Measurements from ENCODE around the gene TBC1D22A. TPM values are rescaled to one million over a fixed set of nuclear protein-coding genes. Genes with fewer than 3 reads are reported as not detected.

The TBC1D22A gene
- total and polyA plus RNA-seq, 9 donors = 12.5 to 25.6 (median 18.5) TPM

DNA sequence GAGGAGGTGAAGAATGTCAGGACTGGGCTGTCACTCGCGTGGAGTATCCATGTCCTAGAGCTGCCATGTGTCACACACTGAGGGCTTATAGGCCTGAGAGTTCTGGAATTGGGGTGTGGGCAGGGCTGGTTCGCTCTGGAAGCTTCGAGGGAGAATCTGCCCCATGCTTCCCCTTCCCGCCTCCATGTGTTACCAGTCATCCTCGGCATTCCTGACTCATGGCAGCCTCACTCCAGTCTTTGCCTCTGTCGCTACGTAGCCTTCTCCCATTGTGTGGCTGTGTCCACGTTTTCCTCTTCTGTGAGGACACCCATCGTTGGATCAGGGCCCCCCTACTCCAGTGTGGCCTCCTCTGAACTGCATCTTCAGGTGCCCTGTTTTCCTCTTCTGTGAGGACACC lies 301.2 kb downstream of the TBC1D22A start:
- Histone ChIP-seq H3K4me1 (ENCODE audit: insufficient read depth) (no peaks in the 10 kb centered on the region), H3K27ac (no peak overlapping the region), H3K36me3 (no peaks in the 10 kb centered on the region), H3K9me3 (no peaks in the 10 kb centered on the region), H3K4me3 (no peak overlapping the region), H3K27me3 (no peaks in the 10 kb centered on the region)
- intact Hi-C loops (cut with DNase I) = no loop called here
- TF ChIP-seq, protein P1, sequence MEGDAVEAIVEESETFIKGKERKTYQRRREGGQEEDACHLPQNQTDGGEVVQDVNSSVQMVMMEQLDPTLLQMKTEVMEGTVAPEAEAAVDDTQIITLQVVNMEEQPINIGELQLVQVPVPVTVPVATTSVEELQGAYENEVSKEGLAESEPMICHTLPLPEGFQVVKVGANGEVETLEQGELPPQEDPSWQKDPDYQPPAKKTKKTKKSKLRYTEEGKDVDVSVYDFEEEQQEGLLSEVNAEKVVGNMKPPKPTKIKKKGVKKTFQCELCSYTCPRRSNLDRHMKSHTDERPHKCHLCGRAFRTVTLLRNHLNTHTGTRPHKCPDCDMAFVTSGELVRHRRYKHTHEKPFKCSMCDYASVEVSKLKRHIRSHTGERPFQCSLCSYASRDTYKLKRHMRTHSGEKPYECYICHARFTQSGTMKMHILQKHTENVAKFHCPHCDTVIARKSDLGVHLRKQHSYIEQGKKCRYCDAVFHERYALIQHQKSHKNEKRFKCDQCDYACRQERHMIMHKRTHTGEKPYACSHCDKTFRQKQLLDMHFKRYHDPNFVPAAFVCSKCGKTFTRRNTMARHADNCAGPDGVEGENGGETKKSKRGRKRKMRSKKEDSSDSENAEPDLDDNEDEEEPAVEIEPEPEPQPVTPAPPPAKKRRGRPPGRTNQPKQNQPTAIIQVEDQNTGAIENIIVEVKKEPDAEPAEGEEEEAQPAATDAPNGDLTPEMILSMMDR (IDR thresholded peaks at IDR 0.05) = no peak
- TF ChIP-seq POLR2A (IDR thresholded peaks at IDR 0.05) = no peak
- TF ChIP-seq EP300 (IDR thresholded peaks at IDR 0.05) = no peak
- peak in 2 of 5 donors; percentile 4 to 13 for DNase-seq
- WGBS, 3 donors = 74 to 88% (median 83%) methylated on average over 9 to 10 of the region's 10 CpGs

DNA sequence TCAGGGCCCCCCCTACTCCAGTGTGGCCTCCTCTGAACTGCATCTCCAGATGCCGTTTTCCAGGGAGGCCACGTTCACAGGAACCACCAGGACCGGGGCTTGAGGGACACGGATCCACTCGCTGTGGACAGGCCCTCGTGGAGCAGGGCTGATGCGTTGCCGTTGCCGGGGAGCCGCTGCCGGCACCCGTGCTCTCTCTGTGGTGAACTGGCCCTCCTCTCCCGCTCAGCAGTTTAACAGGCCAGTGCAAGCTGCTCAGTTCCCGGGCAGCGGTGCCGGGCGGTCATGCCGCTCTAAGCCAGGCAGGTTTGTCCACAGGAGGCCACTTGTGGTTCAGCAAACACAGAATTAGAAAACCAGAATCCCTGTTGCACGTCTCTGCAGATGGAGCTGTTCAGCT lies 301.6 kb downstream of the TBC1D22A start:
- intact Hi-C loops (cut with DNase I) = no loop called here
- Histone ChIP-seq H3K4me1 (ENCODE audit: insufficient read depth) (no peaks in the 10 kb centered on the region), H3K27ac (no peak overlapping the region), H3K4me3 (no peak overlapping the region), H3K36me3 (no peaks in the 10 kb centered on the region), H3K27me3 (no peaks in the 10 kb centered on the region), H3K9me3 (no peaks in the 10 kb centered on the region)
- 85 to 89% (median 87%) methylated on average over 18 to 19 of the region's 19 CpGs for WGBS, 3 donors
- peak in 1 of 5 donors; percentile 25 for DNase-seq
- TF ChIP-seq EP300 (IDR thresholded peaks at IDR 0.05) (no peak), POLR2A (IDR thresholded peaks at IDR 0.05) (no peak)
- TF ChIP-seq, protein P1 (IDR thresholded peaks at IDR 0.05) = no peak

DNA sequence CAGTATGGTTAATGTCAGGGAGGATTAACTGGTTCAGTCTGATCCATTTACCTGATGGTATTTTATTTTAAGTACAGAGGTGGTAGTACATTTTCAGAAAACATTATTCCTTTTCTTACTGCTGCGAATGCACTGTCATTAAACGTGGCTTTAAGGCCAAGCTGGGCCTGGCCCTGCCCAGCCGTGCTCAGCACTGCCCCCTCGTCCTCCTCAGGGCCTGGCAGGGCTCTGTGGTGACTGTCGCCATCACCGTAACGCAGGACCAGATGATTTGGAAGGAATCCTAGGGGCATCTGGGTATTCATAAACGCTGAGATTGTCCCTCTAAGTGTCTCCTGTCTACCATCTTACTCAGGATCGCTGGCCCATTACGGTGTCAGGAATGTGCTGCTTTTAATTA lies 302.0 kb downstream of the TBC1D22A start:
- TF ChIP-seq POLR2A (IDR thresholded peaks at IDR 0.05) = no peak
- no peak for TF ChIP-seq EP300 (IDR thresholded peaks at IDR 0.05)
- TF ChIP-seq, protein P1 (IDR thresholded peaks at IDR 0.05) = no peak
- DNase-seq = peak in 1 of 5 donors; percentile 15
- H3K27me3 ChIP-seq = no peaks in the 10 kb centered on the region
- H3K36me3 ChIP-seq = no peaks in the 10 kb centered on the region
- no peaks in the 10 kb centered on the region for H3K9me3 ChIP-seq
- intact Hi-C loops (cut with DNase I) = no loop called here
- no peak overlapping the region for H3K27ac ChIP-seq
- 70 to 82% (median 73%) methylated on average over 10 of the region's 10 CpGs for WGBS, 3 donors
- H3K4me1 ChIP-seq (ENCODE audit: insufficient read depth) = no peaks in the 10 kb centered on the region
- no peak overlapping the region for H3K4me3 ChIP-seq

DNA sequence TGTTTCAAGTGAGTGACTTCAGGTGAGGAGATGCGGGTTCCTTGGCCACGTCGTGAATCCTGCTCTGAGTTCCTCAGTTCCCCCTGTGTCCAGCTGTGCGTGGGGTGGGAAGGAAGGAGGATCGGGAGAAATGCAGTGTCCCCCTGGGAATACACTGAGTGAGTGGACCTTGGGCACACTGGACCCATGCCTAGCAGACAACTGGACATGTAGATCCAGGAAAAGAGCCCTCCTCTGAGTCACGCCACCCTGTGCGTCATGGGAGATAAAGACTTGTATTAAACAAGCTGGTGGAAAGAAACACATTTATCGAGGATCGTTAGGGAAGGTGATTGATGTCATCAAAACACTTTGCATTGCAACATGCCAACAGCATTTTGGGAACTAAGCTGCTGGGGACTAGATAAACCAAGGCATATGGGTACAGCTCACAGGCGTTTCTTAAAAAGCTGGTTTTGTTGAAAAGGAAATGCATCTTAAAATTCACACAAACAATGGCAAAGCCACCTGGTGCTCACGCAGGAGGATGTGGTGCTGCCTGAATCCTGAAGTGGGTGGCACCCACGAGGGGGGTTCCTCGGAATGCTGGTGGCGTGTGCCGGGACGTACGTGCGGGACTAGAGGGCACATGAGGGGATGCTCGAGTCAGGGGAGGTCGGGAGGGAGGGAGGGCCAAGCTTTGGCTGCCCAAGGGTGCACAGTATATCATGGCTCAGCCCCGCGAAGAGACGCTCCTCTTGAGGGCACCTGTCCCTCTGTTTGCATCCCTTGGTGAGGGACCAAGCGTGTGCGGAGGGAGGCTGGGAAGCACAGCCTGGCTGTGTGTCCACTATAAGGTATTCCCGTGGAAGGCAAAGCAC lies 303.5 kb downstream of the TBC1D22A start:
- peak in 1 of 5 donors; percentile 39 for DNase-seq
- WGBS, 3 donors = 80 to 89% (median 83%) methylated on average over 26 of the region's 26 CpGs
- H3K27me3 ChIP-seq = no peaks in the 10 kb centered on the region
- intact Hi-C loops (cut with DNase I) = no loop called here
- H3K4me3 ChIP-seq = no peak overlapping the region
- no peak for TF ChIP-seq POLR2A (IDR thresholded peaks at IDR 0.05)
- TF ChIP-seq EP300 (IDR thresholded peaks at IDR 0.05) = no peak
- TF ChIP-seq, protein P1 (IDR thresholded peaks at IDR 0.05) = no peak
- H3K4me1 ChIP-seq (ENCODE audit: insufficient read depth) = no peaks in the 10 kb centered on the region
- no peaks in the 10 kb centered on the region for H3K9me3 ChIP-seq
- no peaks in the 10 kb centered on the region for H3K36me3 ChIP-seq
- no peak overlapping the region for H3K27ac ChIP-seq

All from ovary (tissue), 9 donors.